Measurements from ENCODE around the gene HAX1.

HAX1 gene

DNA sequence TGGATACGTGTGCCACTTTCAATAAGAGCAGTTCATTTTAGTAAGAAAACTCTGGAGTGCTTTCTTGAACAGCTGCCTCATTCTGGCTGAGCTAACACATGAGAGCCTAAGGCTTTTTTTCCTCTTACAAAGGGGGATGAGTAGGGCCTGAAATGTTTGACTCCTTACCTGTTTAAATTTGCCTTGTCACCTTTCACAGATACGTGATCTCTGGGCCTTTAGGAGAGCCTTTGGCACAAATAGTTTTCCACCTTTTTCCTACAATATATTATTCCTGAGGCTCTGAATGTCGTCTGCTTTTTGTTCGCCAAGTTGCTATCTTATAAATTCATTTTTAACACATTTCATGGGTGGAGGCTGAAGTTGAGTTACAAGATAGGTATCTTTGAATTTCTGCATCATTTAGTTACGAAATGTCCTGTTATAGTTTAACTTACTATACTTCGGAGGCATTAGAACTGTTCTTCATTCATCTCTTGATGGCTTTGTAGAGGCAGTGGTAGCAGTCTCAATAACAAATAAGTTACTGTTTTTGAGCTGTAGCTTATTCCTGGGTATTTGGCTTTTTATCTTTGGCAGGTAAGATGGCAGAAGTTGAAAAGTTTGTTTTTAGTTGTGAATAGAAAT, 34.4 kb upstream of the HAX1 start:
- no peak overlapping the region for H3K4me3 ChIP-seq (replicated peaks; ENCODE audit: low read depth, low read length)
- TF ChIP-seq, protein P1, sequence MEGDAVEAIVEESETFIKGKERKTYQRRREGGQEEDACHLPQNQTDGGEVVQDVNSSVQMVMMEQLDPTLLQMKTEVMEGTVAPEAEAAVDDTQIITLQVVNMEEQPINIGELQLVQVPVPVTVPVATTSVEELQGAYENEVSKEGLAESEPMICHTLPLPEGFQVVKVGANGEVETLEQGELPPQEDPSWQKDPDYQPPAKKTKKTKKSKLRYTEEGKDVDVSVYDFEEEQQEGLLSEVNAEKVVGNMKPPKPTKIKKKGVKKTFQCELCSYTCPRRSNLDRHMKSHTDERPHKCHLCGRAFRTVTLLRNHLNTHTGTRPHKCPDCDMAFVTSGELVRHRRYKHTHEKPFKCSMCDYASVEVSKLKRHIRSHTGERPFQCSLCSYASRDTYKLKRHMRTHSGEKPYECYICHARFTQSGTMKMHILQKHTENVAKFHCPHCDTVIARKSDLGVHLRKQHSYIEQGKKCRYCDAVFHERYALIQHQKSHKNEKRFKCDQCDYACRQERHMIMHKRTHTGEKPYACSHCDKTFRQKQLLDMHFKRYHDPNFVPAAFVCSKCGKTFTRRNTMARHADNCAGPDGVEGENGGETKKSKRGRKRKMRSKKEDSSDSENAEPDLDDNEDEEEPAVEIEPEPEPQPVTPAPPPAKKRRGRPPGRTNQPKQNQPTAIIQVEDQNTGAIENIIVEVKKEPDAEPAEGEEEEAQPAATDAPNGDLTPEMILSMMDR (IDR thresholded peaks at IDR 0.05; ENCODE audit: low read length, missing control alignments), result no peak
- DNase-seq (ENCODE audit: low read depth), result no peak

- no peak for DNase-seq (ENCODE audit: low read depth)
- H3K4me3 ChIP-seq (replicated peaks; ENCODE audit: low read depth, low read length), result no peak overlapping the region
- TF ChIP-seq, protein P1 (IDR thresholded peaks at IDR 0.05; ENCODE audit: low read length, missing control alignments), result no peak
Measured at GRCh38 chr1:154239491-154239890, 32.9 kb upstream of the HAX1 start.

- DNase-seq (ENCODE audit: low read depth), result no peak
- no peak overlapping the region for H3K4me3 ChIP-seq (replicated peaks; ENCODE audit: low read depth, low read length)
- TF ChIP-seq, protein P1 (IDR thresholded peaks at IDR 0.05; ENCODE audit: low read length, missing control alignments), result no peak
Measured at GRCh38 chr1:154240294-154240833, 32.1 kb upstream of the HAX1 start.

- no peak for DNase-seq (ENCODE audit: low read depth)
- TF ChIP-seq, protein P1 (IDR thresholded peaks at IDR 0.05; ENCODE audit: low read length, missing control alignments), result no peak
- no peak overlapping the region for H3K4me3 ChIP-seq (replicated peaks; ENCODE audit: low read depth, low read length)
Measured at GRCh38 chr1:154241703-154242351, 30.6 kb upstream of the HAX1 start.

DNA sequence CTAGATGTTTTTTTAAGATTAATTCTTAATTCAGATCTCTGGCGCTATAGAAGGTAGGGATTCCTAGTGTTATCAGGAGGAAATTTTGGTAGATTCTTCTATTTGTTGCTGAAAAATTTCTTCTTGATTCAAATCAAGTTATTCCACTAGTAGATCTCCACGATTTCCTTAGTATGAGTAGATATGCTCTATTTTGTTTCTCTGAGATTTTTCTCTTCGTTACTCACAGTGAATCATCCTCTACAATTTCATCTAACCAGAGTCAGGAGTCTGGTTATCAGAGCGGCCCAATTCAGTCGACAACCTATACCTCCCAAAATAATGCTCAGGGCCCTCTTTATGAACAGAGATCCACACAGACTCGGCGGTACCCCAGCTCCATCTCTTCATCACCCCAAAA, 18.8 kb upstream of the HAX1 start:
- TF ChIP-seq, protein P1 (IDR thresholded peaks at IDR 0.05; ENCODE audit: low read length, missing control alignments), result no peak
- DNase-seq (ENCODE audit: low read depth), result no peak
- H3K4me3 ChIP-seq (replicated peaks; ENCODE audit: low read depth, low read length), result no peak overlapping the region

DNA sequence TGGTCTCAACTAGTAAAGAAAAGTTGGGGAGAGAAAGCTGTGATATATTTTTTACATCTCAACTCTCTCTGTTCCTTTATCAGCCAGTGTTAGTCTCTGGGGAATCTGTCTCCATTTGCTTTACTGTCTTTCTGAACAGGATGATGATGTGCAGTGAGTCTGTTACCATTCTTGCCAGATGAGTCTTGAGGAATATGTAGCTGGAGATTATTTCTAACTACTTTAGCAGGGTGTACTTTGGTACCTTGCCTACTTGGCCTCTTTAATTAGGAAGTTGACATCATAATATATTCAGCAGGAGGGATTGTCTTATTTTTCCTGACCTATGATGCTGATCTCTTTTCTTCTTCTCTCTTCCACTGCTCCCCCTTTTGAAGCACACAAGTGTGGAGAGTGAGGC, 15.7 kb upstream of the HAX1 start:
- no peak overlapping the region for H3K4me3 ChIP-seq (replicated peaks; ENCODE audit: low read depth, low read length)

More for the DNA sequence above, 15.7 kb upstream of the HAX1 start:
- no peak for DNase-seq (ENCODE audit: low read depth)
- TF ChIP-seq, protein P1 (IDR thresholded peaks at IDR 0.05; ENCODE audit: low read length, missing control alignments), result no peak

All from fibroblast of pulmonary artery (primary cell).